Spinal cord (tissue), 10 donors: ENCODE results near the gene CERK. TPM values are rescaled to one million over a fixed set of nuclear protein-coding genes. Genes with fewer than 3 reads are reported as not detected.

ENCODE experiments used
- DNase-seq, 6 donors: peaks; one replicate each; pipeline versions ENCODE4 v3.0.0 to v3.0.0-alpha.2; 2013 to 2015; ENCODE audit warnings: low spot score in 6 of 6, low read depth in 4 of 6
- H3K27ac ChIP-seq: one replicate; pipeline ENCODE4 v1.5.1; 2013; ENCODE audit warnings: low read depth, low read length, control low read depth
- H3K27me3 ChIP-seq: one replicate; pipeline ENCODE4 v1.6.1; 2013; ENCODE audit warnings: low read length; ENCODE audit not compliant: control insufficient read depth, insufficient read depth
- H3K36me3 ChIP-seq: one replicate; pipeline ENCODE4 v1.6.1; 2013; ENCODE audit warnings: low read length; ENCODE audit not compliant: control insufficient read depth, insufficient read depth
- H3K4me1 ChIP-seq: one replicate; pipeline ENCODE4 v1.6.1; 2013; ENCODE audit warnings: low read length; ENCODE audit not compliant: control insufficient read depth, insufficient read depth
- H3K4me3 ChIP-seq: one replicate; pipeline ENCODE4 v1.5.1; 2013; ENCODE audit warnings: low read depth, low read length, control low read depth
- H3K9me3 ChIP-seq: one replicate; pipeline ENCODE4 v1.6.1; 2013; ENCODE audit warnings: low read length; ENCODE audit not compliant: control insufficient read depth, insufficient read depth
- WGBS: methylation state at CpG from one replicate; pipeline ENCODE4 v1.1.5; 2013; ENCODE audit warnings: missing lambda C conversion rate; ENCODE audit not compliant: insufficient coverage; 5-methylcytosine and 5-hydroxymethylcytosine counted together
- polyA plus RNA-seq, 2 donors: library from polyadenylated mRNA; unstranded; fragments of 120-200 nt; gene quantifications; one replicate each; pipeline ENCODE4 v1.2.1, GENCODE V29; 2013; ENCODE audit not compliant: insufficient read length in 2 of 2
- total RNA-seq, 2 donors: library from RNA; depleted of rRNA in 1 of 2; stranded (reverse); fragments of 120-200 nt in 1 of 2; fragments of >200 nt in 1 of 2; gene quantifications; one replicate each; pipeline versions ENCODE4 v1.2.3 to v1.2.4, GENCODE V29; 2013 to 2014
- donor health status: healthy.

Gene CERK
- total and polyA plus RNA-seq, 4 donors: 43.1 to 55.3 (median 54.5) TPM

- no peak for DNase-seq
- H3K27ac ChIP-seq: no peak overlapping the region
- peaks cover 79% of the 10 kb centered on the region for H3K36me3 ChIP-seq
- no peaks in the 10 kb centered on the region for H3K27me3 ChIP-seq
- 91% methylated on average over 26 of the region's 26 CpGs for WGBS
- no peaks in the 10 kb centered on the region for H3K9me3 ChIP-seq
- H3K4me1 ChIP-seq: peaks cover 63% of the 10 kb centered on the region
- H3K4me3 ChIP-seq: no peak overlapping the region
These were observed 82.0 kb downstream of the CERK start for GRCh38 chr22:46655861-46656608.

- DNase-seq: no peak
- H3K27me3 ChIP-seq: no peaks in the 10 kb centered on the region
- peaks cover 81% of the 10 kb centered on the region for H3K36me3 ChIP-seq
- 86% methylated on average over 14 of the region's 14 CpGs for WGBS
- no peak overlapping the region for H3K4me3 ChIP-seq
- no peak overlapping the region for H3K27ac ChIP-seq
- peaks cover 64% of the 10 kb centered on the region for H3K4me1 ChIP-seq
- H3K9me3 ChIP-seq: no peaks in the 10 kb centered on the region
These were observed 83.0 kb downstream of the CERK start for GRCh38 chr22:46654927-46655595.

GRCh38 chr22:46654426-46654825 lies 83.6 kb downstream of the CERK start:
- H3K9me3 ChIP-seq: no peaks in the 10 kb centered on the region
- peaks cover 78% of the 10 kb centered on the region for H3K36me3 ChIP-seq
- H3K27me3 ChIP-seq: no peaks in the 10 kb centered on the region
- H3K4me1 ChIP-seq: peaks cover 68% of the 10 kb centered on the region
- 91% methylated on average over 15 of the region's 17 CpGs for WGBS
- no peak overlapping the region for H3K4me3 ChIP-seq
- no peak overlapping the region for H3K27ac ChIP-seq
- no peak for DNase-seq

GRCh38 chr22:46653596-46653995 lies 84.5 kb downstream of the CERK start:
- peaks cover 69% of the 10 kb centered on the region for H3K36me3 ChIP-seq
- H3K27ac ChIP-seq: no peak overlapping the region
- DNase-seq: no peak
- 78% methylated on average over 8 of the region's 8 CpGs for WGBS
- no peaks in the 10 kb centered on the region for H3K9me3 ChIP-seq
- H3K4me1 ChIP-seq: peaks cover 74% of the 10 kb centered on the region
- H3K4me3 ChIP-seq: no peak overlapping the region
- no peaks in the 10 kb centered on the region for H3K27me3 ChIP-seq

GRCh38 chr22:46652847-46653331 lies 85.2 kb downstream of the CERK start:
- Histone ChIP-seq H3K4me1 (peaks cover 74% of the 10 kb centered on the region), H3K9me3 (no peaks in the 10 kb centered on the region), H3K4me3 (no peak overlapping the region), H3K36me3 (peaks cover 63% of the 10 kb centered on the region), H3K27ac (peak overlapping the region; percentile 37), H3K27me3 (no peaks in the 10 kb centered on the region)
- WGBS: 33% methylated on average over 23 of the region's 23 CpGs
- DNase-seq: peak in 2 of 6 donors; percentile 45 to 81

- Histone ChIP-seq H3K27me3 (no peaks in the 10 kb centered on the region), H3K27ac (peak overlapping the region; percentile 37), H3K4me1 (peaks cover 74% of the 10 kb centered on the region), H3K36me3 (peaks cover 57% of the 10 kb centered on the region), H3K4me3 (no peak overlapping the region), H3K9me3 (no peaks in the 10 kb centered on the region)
- peak in 1 of 6 donors; percentile 61 for DNase-seq
- 43% methylated on average over 22 of the region's 22 CpGs for WGBS
These were observed 85.8 kb downstream of the CERK start for GRCh38 chr22:46652081-46652846.

GRCh38 chr22:46651316-46651715 lies 86.7 kb downstream of the CERK start:
- 94% methylated on average over 15 of the region's 16 CpGs for WGBS
- H3K27ac ChIP-seq: no peak overlapping the region
- H3K4me1 ChIP-seq: peaks cover 67% of the 10 kb centered on the region

GRCh38 chr22:46650078-46650810 lies 87.8 kb downstream of the CERK start:
- H3K4me3 ChIP-seq: no peak overlapping the region
- H3K36me3 ChIP-seq: peaks cover 36% of the 10 kb centered on the region
- no peak for DNase-seq
- H3K9me3 ChIP-seq: no peaks in the 10 kb centered on the region
- H3K27ac ChIP-seq: no peak overlapping the region
- peaks cover 64% of the 10 kb centered on the region for H3K4me1 ChIP-seq
- 87% methylated on average over 17 of the region's 25 CpGs for WGBS
- no peaks in the 10 kb centered on the region for H3K27me3 ChIP-seq

More at GRCh38 chr22:46651316-46651715, 86.7 kb downstream of the CERK start:
- no peak overlapping the region for H3K4me3 ChIP-seq
- no peaks in the 10 kb centered on the region for H3K27me3 ChIP-seq
- H3K9me3 ChIP-seq: no peaks in the 10 kb centered on the region
- no peak for DNase-seq
- H3K36me3 ChIP-seq: peaks cover 47% of the 10 kb centered on the region
